HEK293T (cell line): ENCODE measurements around the gene KANK3.
"Not testable (repeated sequence)": the region's sequence is repeated elsewhere in the genome, so short reads cannot be mapped to it uniquely, and the experiment has no call there.

ENCODE experiments used
- CTCF ChIA-PET: fragments of 350-600 bp; formaldehyde crosslinking; extraction: SDS; loops from one replicate; lab custom pipeline; 2021; ENCODE audit warnings: antibody characterized with exemption, inconsistent platforms; lab: Yijun Ruan, JAX
- POLR2A ChIA-PET: fragments of 350-600 bp; formaldehyde crosslinking; extraction: SDS; loops from one replicate; lab custom pipeline; 2020; ENCODE audit warnings: antibody characterized with exemption, inconsistent platforms; lab: Yijun Ruan, JAX
- DNase-seq: peaks from one replicate; pipeline ENCODE4 v3.0.0; 2012; ENCODE audit warnings: mixed read lengths; ENCODE audit errors: extremely low spot score
- ARNT ChIP-seq: fragments of 450-650 bp; IDR thresholded peaks from 2 replicates; pipeline ENCODE4 v1.6.1; 2017; ENCODE audit warnings: mild to moderate bottlenecking
- BHLHE40 ChIP-seq: fragments of 450-650 bp; IDR thresholded peaks from 2 replicates; pipeline ENCODE4 v1.6.1; 2016; ENCODE audit warnings: mild to moderate bottlenecking, moderate library complexity, borderline replicate concordance
- CTBP1 ChIP-seq: fragments of 450-650 bp; IDR thresholded peaks from 2 replicates; pipeline ENCODE4 v1.6.1; 2016; ENCODE audit warnings: borderline replicate concordance
- ELF4 ChIP-seq: fragments of 450-650 bp; IDR thresholded peaks from 2 replicates; pipeline ENCODE4 v1.6.1; 2017; ENCODE audit warnings: antibody characterized with exemption
- FOXA1 ChIP-seq: fragments of 450-650 bp; IDR thresholded peaks from 2 replicates; pipeline ENCODE4 v1.6.1; 2016; ENCODE audit warnings: mild to moderate bottlenecking
- FOXK2 ChIP-seq: fragments of 450-650 bp; IDR thresholded peaks from 2 replicates; pipeline ENCODE4 v1.6.1; 2016; ENCODE audit warnings: mild to moderate bottlenecking
- FOXM1 ChIP-seq: fragments of 450-650 bp; IDR thresholded peaks from 2 replicates; pipeline ENCODE4 v1.6.1; 2017; ENCODE audit warnings: mild to moderate bottlenecking, borderline replicate concordance
- HDGF ChIP-seq: fragments of 450-650 bp; IDR thresholded peaks from 2 replicates; pipeline ENCODE4 v1.6.1; 2017; ENCODE audit warnings: antibody characterized with exemption, borderline replicate concordance
- L3MBTL2 ChIP-seq: fragments of 450-650 bp; conservative IDR thresholded peaks from 2 replicates; pipeline ENCODE4 v1.6.1; 2016; ENCODE audit warnings: mild to moderate bottlenecking
- LEF1 ChIP-seq: fragments of 450-650 bp; IDR thresholded peaks from 2 replicates; pipeline ENCODE4 v1.6.1; 2017; ENCODE audit warnings: mild to moderate bottlenecking, borderline replicate concordance
- NFRKB ChIP-seq: fragments of 450-650 bp; IDR thresholded peaks from 2 replicates; pipeline ENCODE4 v1.6.1; 2016; ENCODE audit warnings: mild to moderate bottlenecking, moderate library complexity
- PKNOX1 ChIP-seq: fragments of 450-650 bp; IDR thresholded peaks from 2 replicates; pipeline ENCODE4 v1.6.1; 2016
- SP1 ChIP-seq: fragments of 450-650 bp; IDR thresholded peaks from 2 replicates; pipeline ENCODE4 v1.6.1; 2017
- SUZ12 ChIP-seq: fragments of 450-650 bp; IDR thresholded peaks from 2 replicates; pipeline ENCODE4 v1.6.1; 2016; ENCODE audit warnings: mild to moderate bottlenecking
- TARDBP ChIP-seq: fragments of 450-650 bp; IDR thresholded peaks from 2 replicates; pipeline ENCODE4 v1.6.1; 2016
- ZNF384 ChIP-seq: fragments of 450-650 bp; IDR thresholded peaks from 2 replicates; pipeline ENCODE4 v1.6.1; 2016

The KANK3 gene

GRCh38 chr19:8387688-8388611 lies 44.9 kb upstream of the KANK3 start:
- no peak for DNase-seq
- POLR2A ChIA-PET: no interaction called here
- CTCF ChIA-PET: interaction anchor here (0.6 kb wide), 2 partner anchors 9 to 93 kb away, joined by 4 read pairs; no protein-coding TSS in a partner anchor
- TF ChIP-seq FOXM1 (no peak), CTBP1 (no peak), FOXK2 (no peak), ELF4 (no peak), SP1 (no peak), FOXA1 (no peak), ZNF384 (0 out of 2 replicates have a peak, but pooled peaks have one; percentile 13)

GRCh38 chr19:8386990-8387389 lies 43.9 kb upstream of the KANK3 start:
- CTCF ChIA-PET: no interaction called here
- DNase-seq: no peak
- POLR2A ChIA-PET: interaction anchor here (1.2 kb wide), 1 partner anchor 9 kb away, joined by 3 read pairs; no protein-coding TSS in a partner anchor
- TF ChIP-seq TARDBP: no peak
- no peak for TF ChIP-seq NFRKB
- TF ChIP-seq SP1: no peak

GRCh38 chr19:8386419-8386818 lies 43.4 kb upstream of the KANK3 start:
- POLR2A ChIA-PET: interaction anchor here (1.2 kb wide), 1 partner anchor 9 kb away, joined by 3 read pairs; no protein-coding TSS in a partner anchor
- CTCF ChIA-PET, DNase-seq: not testable (repeated sequence)

GRCh38 chr19:8385566-8385965 lies 42.5 kb upstream of the KANK3 start:
- DNase-seq, POLR2A ChIA-PET, CTCF ChIA-PET: not testable (repeated sequence)

- CTCF ChIA-PET, POLR2A ChIA-PET, DNase-seq: not testable (repeated sequence)
These were observed 42.0 kb upstream of the KANK3 start for GRCh38 chr19:8385103-8385502.

- POLR2A ChIA-PET, CTCF ChIA-PET: not testable (repeated sequence)
These were observed 41.5 kb upstream of the KANK3 start for GRCh38 chr19:8384569-8384968.

GRCh38 chr19:8379156-8379891 lies 36.3 kb upstream of the KANK3 start:
- not testable (repeated sequence) for DNase-seq
- POLR2A ChIA-PET: interaction anchor here (1.1 kb wide), 1 partner anchor 9 kb away, joined by 3 read pairs; no protein-coding TSS in a partner anchor
- CTCF ChIA-PET: interaction anchor here (0.6 kb wide), 1 partner anchor 8 kb away, joined by 4 read pairs; no protein-coding TSS in a partner anchor

More at GRCh38 chr19:8384569-8384968, 41.5 kb upstream of the KANK3 start:
- not testable (repeated sequence) for DNase-seq

- POLR2A ChIA-PET: interaction anchor here (1.1 to 1.5 kb wide), 2 partner anchors 9 to 12 kb away, joined by 3 to 4 read pairs; partner anchors contain the start of gene RAB11B
- DNase-seq: no peak
- TF ChIP-seq ELF4: no peak
- TF ChIP-seq L3MBTL2: no peak
- no peak for TF ChIP-seq TARDBP
- no peak for TF ChIP-seq BHLHE40
- no peak for TF ChIP-seq PKNOX1
- TF ChIP-seq FOXK2: no peak
- TF ChIP-seq ARNT: no peak
- no peak for TF ChIP-seq LEF1
- TF ChIP-seq SUZ12: no peak
- no peak for TF ChIP-seq NFRKB
- no peak for TF ChIP-seq SP1
- TF ChIP-seq ZNF384: no peak
- TF ChIP-seq FOXA1: no peak
- TF ChIP-seq CTBP1: no peak
- TF ChIP-seq HDGF: no peak
- no peak for TF ChIP-seq FOXM1
- CTCF ChIA-PET: interaction anchor here (0.6 kb wide), 1 partner anchor 230 kb away, joined by 3 read pairs; no protein-coding TSS in a partner anchor
These were observed 34.5 kb upstream of the KANK3 start for GRCh38 chr19:8377598-8377997.

GRCh38 chr19:8376373-8376974 lies 33.4 kb upstream of the KANK3 start:
- DNase-seq, CTCF ChIA-PET: not testable (repeated sequence)
- POLR2A ChIA-PET: interaction anchor here (1.5 kb wide), 1 partner anchor 13 kb away, joined by 4 read pairs; the partner anchor contains the start of gene RAB11B

- DNase-seq, CTCF ChIA-PET, POLR2A ChIA-PET: not testable (repeated sequence)
These were observed 32.7 kb upstream of the KANK3 start for GRCh38 chr19:8375766-8376165.
